Hepatocyte (in vitro differentiated cells): ENCODE data around the gene STK17A.

ENCODE experiments used
- CTCF ChIP-seq: fragments of 200-600 bp; sonication (generic); IDR thresholded peaks from 2 replicates; pipeline ENCODE4 v1.5.1; 2016; ENCODE audit warnings: antibody characterized with exemption, mild to moderate bottlenecking; ENCODE audit not compliant: poor library complexity
- EZH2 ChIP-seq: fragments of 200-600 bp; sonication (generic); IDR thresholded peaks from 2 replicates; pipeline ENCODE4 v1.6.1; 2016; ENCODE audit warnings: antibody characterized with exemption, mild to moderate bottlenecking, borderline replicate concordance

- TF ChIP-seq CTCF (no peak), EZH2 (no peak)
Measured at GRCh38 chr7:43535810-43536585, 46.9 kb upstream of the STK17A start.
